A172 (cell line): Measurements from ENCODE around the gene CLEC4C. TPM values are rescaled to one million over a fixed set of nuclear protein-coding genes. Genes with fewer than 3 reads are reported as not detected.
"Not testable (repeated sequence)": the region's sequence is repeated elsewhere in the genome, so short reads cannot be mapped to it uniquely, and the experiment has no call there.

Experiments used
- DNase-seq: peaks from one replicate; pipeline ENCODE4 v3.0.0-alpha.2; 2015; ENCODE audit warnings: low spot score
- total RNA-seq: library from RNA; depleted of rRNA; stranded (reverse); fragments of >200 nt; shearing (Covaris generic); gene quantifications from 2 replicates; pipeline ENCODE4 v1.2.3, GENCODE V29; 2014; rRNA removed

CLEC4C gene
- total RNA-seq, result not detected in 2 replicates

GRCh38 chr12:7747246-7747645, at the start of gene CLEC4C:
TSS of gene CLEC4C (minus strand) at chr12:7747375. CDS start at chr12:7747348, 27 bp downstream.
- no peak for DNase-seq

GRCh38 chr12:7793211-7793610, 46.0 kb upstream of the CLEC4C start:
- no peak for DNase-seq

GRCh38 chr12:7788884-7789528, 41.8 kb upstream of the CLEC4C start, which contains the start of gene NANOG:
TSS of gene NANOG (plus strand) at chr12:7789402. CDS start at chr12:7789615, 213 bp downstream.
- DNase-seq, result not testable (repeated sequence)

- DNase-seq, result no peak
Observed at GRCh38 chr12:7788294-7788660, 41.1 kb upstream of the CLEC4C start.

- DNase-seq, result no peak
Observed at GRCh38 chr12:7787574-7788293, 40.6 kb upstream of the CLEC4C start.

- DNase-seq, result no peak
Observed at GRCh38 chr12:7784701-7785100, 37.5 kb upstream of the CLEC4C start.

- DNase-seq, result not testable (repeated sequence)
Observed at GRCh38 chr12:7783433-7783832, 36.3 kb upstream of the CLEC4C start.

- DNase-seq, result no peak
Observed at GRCh38 chr12:7782055-7782454, 34.9 kb upstream of the CLEC4C start.

GRCh38 chr12:7781274-7781673, 34.1 kb upstream of the CLEC4C start:
- DNase-seq, result no peak

GRCh38 chr12:7769999-7770398, 22.8 kb upstream of the CLEC4C start:
- no peak for DNase-seq

GRCh38 chr12:7758766-7759140, 11.6 kb upstream of the CLEC4C start:
- DNase-seq, result no peak

- DNase-seq, result no peak
Observed at GRCh38 chr12:7756993-7757392, 9.8 kb upstream of the CLEC4C start.

GRCh38 chr12:7755668-7756067, 8.5 kb upstream of the CLEC4C start:
- not testable (repeated sequence) for DNase-seq

GRCh38 chr12:7751941-7752922, 5.1 kb upstream of the CLEC4C start:
- DNase-seq, result not testable (repeated sequence)

GRCh38 chr12:7751394-7751793, 4.2 kb upstream of the CLEC4C start:
- no peak for DNase-seq

GRCh38 chr12:7750350-7750749, 3.2 kb upstream of the CLEC4C start:
- DNase-seq, result no peak

- no peak for DNase-seq
Observed at GRCh38 chr12:7749442-7749841, 2.3 kb upstream of the CLEC4C start.

- DNase-seq, result no peak
Observed at GRCh38 chr12:7748852-7749251, 1.7 kb upstream of the CLEC4C start.

- DNase-seq, result no peak
Observed at GRCh38 chr12:7732993-7733392, 14.2 kb downstream of the CLEC4C start.

GRCh38 chr12:7731486-7731885, 15.7 kb downstream of the CLEC4C start:
- no peak for DNase-seq

GRCh38 chr12:7730984-7731383, 16.2 kb downstream of the CLEC4C start:
- not testable (repeated sequence) for DNase-seq

- peak; percentile 3 for DNase-seq
Observed at GRCh38 chr12:7729746-7730145, 17.4 kb downstream of the CLEC4C start.
